ENCODE data around the gene TMEM184A. TPM values are rescaled to one million over a fixed set of nuclear protein-coding genes. Genes with fewer than 3 reads are reported as not detected.

TMEM184A gene
- total and polyA plus RNA-seq, 2 of the 8 experiments (the other 6 are each of a cell fraction or from before 2014, with no cell fraction given): 1.8 to 2.1 TPM

- no peak for TF ChIP-seq CTCF (IDR thresholded peaks at IDR 0.05; ENCODE audit: control extremely low read depth in 1 of 3, insufficient read depth in 1 of 3, low read depth in 1 of 3, low read length in 3 of 3)
- TF ChIP-seq CEBPB (IDR thresholded peaks at IDR 0.05; ENCODE audit: low read depth, low read length): no peak
These were observed 53.2 kb downstream of the TMEM184A start (continued) for GRCh38 chr7:1502845-1503244.
